Measurements from ENCODE around the gene PTPRN2.

GRCh38 chr7:158266426-158266816, 321.2 kb downstream of the PTPRN2 start:
- no peak for TF ChIP-seq GATA2 (IDR thresholded peaks at IDR 0.05; ENCODE audit: low read depth, low read length)
- TF ChIP-seq GATA3 (IDR thresholded peaks at IDR 0.05; ENCODE audit: low read depth, low read length): no peak

All from SH-SY5Y (cell line).